ENCODE data around the gene ZNF367.

DNA sequence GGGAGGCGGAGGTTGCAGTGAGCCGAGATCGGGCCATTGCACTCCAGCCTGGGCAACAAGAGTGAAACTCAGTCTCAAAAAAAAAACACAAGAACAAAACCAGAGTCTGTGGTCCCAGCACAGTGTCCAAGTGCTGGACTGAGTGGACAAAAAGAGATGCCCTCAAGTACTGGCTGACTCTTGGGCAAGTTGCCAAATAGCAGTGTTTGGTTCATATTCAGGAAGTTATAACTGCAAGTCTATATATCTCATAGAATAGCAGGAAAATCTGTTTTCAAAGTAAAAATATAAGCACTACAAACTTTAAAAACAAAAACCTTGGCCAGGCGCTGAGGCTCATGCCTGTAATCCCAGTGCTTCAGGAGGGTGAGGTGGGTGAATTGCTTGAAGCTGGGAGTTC, 39.1 kb upstream of the ZNF367 start:
- TF ChIP-seq RAD21 (IDR thresholded peaks at IDR 0.05; ENCODE audit: low read length) (no peak), CTCF (IDR thresholded peaks at IDR 0.05) (no peak), IRF3 (IDR thresholded peaks at IDR 0.05; ENCODE audit: low read depth, low read length) (no peak), SMC3 (IDR thresholded peaks at IDR 0.05; ENCODE audit: low read depth, low read length) (no peak), EP300 (IDR thresholded peaks at IDR 0.05; ENCODE audit: borderline replicate concordance in 1 of 2, low read depth in 1 of 2, low read length in 1 of 2) (no peak), SIN3A (IDR thresholded peaks at IDR 0.05; ENCODE audit: borderline replicate concordance, low read depth, low read length) (no peak), POLR2AphosphoS5 (IDR thresholded peaks at IDR 0.05; ENCODE audit: low read depth, low read length) (no peak), USF2 (IDR thresholded peaks at IDR 0.05; ENCODE audit: borderline replicate concordance, low read depth, low read length) (no peak), TAF1 (IDR thresholded peaks at IDR 0.05; ENCODE audit: borderline replicate concordance, low read depth, low read length) (no peak)
- TF ChIP-seq, protein P1, sequence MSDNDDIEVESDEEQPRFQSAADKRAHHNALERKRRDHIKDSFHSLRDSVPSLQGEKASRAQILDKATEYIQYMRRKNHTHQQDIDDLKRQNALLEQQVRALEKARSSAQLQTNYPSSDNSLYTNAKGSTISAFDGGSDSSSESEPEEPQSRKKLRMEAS (IDR thresholded peaks at IDR 0.05; ENCODE audit: low read depth), result no peak
